AG08395 (cell line): ENCODE measurements around the gene AACS.
"Not testable (repeated sequence)": the region's sequence is repeated elsewhere in the genome, so short reads cannot be mapped to it uniquely, and the experiment has no call there.

ENCODE experiments used
- DNase-seq: peaks from one replicate; pipeline ENCODE4 v3.0.0; 2012; ENCODE audit warnings: mixed read lengths, low spot score

The AACS gene, protein sequence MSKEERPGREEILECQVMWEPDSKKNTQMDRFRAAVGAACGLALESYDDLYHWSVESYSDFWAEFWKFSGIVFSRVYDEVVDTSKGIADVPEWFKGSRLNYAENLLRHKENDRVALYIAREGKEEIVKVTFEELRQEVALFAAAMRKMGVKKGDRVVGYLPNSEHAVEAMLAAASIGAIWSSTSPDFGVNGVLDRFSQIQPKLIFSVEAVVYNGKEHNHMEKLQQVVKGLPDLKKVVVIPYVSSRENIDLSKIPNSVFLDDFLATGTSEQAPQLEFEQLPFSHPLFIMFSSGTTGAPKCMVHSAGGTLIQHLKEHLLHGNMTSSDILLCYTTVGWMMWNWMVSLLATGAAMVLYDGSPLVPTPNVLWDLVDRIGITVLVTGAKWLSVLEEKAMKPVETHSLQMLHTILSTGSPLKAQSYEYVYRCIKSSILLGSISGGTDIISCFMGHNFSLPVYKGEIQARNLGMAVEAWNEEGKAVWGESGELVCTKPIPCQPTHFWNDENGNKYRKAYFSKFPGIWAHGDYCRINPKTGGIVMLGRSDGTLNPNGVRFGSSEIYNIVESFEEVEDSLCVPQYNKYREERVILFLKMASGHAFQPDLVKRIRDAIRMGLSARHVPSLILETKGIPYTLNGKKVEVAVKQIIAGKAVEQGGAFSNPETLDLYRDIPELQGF

DNA sequence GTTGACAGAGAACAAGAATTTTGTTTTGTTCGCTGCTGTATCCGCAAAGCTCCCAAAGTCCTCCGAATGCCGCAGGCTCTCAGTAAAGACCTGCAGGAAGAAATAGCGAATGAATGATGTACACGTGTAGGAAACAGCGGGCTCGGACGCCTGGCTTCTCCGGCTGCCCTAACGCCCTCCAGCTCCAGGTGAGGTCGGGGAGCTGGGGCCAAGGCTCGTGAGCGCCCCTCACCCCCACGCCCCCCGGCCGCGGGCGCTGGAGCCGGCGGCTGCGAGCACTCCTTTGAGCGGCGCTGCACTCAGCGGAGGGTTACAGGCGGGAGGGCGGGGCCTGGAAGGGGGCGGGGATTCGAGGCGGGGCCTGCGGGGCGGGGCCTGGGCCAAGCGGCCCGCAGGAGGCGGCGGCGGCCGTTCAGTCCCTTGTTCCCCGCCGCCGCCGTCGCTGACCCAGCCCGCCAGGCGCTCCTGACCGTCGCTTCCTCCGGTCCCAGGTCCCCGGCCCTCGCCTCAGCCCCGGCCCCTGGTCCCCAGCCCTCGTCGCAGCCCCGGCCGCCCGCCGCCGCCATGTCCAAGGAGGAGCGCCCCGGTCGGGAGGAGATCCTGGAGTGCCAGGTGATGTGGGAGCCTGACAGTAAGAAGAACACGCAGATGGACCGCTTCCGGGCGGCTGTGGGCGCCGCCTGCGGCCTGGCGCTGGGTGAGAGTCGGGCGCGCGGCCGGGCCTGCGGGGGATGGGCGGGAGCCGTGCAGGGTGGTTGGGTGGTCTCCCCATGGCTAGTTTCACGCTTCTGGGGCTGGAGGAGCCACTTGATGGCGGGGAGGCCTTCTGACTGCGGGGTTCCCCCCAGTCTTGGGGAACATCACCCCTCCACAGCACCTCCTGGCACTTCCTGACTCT lies at the start of gene AACS:
TSS of gene AACS (plus strand) at position 415 of the 898 bp plus-strand sequence. CDS start at position 565, 150 bp downstream.
- peak; percentile 95 for DNase-seq

DNA sequence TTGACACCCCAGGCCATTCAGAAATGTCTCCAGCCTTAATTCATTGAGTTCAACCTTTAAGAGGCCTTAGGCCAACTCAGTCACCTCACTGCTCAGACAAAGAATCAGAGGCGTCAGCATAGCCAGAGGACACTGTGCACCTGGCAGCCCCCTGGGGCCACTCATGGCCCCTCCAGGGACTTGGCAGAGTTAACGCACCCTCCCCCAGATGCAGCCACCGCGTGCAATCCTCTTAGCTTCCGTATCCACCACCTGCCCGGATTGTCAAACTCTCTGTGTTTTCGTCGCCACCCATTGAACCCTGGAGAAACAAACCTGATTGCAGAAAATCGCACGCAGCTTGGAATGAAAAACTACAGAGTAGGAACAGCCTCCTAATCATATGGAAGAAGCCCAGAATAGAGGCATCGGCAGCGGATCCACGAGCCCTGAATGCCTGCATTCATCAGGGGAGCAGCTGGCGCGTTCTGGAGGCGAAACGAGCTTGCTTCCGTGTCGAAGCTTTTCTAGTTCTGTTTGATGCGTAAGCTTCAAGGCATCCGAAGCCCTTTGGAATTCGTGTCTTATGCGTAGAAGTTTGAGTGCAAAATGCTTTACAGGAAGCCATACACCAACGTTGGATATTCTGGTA lies 49.4 kb upstream of the AACS start:
- DNase-seq = no peak

DNA sequence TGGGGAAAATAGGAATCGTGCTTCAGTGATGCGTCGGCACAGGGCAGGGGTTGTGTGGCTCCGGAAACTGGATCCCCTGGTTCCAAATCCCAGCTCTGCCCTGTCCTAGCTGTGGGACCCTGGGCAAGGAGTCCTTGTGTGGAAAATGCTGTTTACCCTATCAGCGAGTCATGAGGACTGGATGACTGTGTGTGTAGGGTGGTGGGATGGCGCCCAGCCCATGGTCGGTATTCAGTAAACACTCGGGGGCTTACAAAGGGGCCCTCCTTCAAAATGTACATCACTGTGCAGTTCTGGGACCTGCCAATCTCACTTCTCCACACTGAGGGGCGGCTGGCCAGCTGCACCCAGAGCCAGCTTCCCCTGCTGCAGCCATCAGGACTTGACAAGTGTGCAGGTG lies 47.4 kb upstream of the AACS start:
- DNase-seq = no peak

DNA sequence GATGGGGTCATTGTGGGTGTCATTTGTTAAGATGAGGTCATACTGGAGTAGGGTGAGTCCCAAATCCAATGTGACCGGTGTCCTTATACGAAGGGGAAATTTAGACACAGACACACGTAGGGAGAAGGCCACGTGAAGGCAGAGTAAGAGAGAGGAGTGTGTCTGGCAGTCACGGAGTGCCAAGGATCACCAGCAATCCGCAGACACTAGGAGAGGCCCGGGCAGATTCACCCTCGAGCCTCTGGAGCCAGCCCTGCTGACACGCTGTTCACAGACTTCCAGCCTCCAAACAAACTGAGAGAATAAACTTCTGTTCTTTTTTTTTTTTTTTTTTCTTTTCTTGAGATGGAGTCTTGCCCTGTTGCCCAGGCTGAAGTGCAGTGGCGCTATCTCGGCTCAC lies 46.9 kb upstream of the AACS start:
- no peak for DNase-seq

DNA sequence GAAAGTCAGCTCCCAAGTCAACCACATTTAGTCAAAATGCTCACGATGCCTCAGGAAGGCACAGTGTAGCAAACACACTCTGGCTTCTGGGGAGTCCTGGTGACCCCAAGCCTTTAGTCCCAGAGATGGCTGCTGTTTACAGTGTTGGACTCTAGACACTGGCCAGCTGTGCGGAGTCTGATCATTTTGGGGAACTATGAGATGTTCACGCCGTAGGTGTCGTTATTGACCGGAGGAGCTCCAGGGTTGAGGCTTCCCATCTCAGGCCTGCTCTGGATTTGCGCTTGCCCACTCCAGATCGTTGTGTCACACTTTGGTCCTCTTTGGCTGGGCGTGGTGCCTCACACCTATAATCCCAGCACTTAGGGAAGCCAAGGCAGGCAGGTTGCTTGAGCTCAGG lies 44.1 kb upstream of the AACS start:
- DNase-seq = no peak

DNA sequence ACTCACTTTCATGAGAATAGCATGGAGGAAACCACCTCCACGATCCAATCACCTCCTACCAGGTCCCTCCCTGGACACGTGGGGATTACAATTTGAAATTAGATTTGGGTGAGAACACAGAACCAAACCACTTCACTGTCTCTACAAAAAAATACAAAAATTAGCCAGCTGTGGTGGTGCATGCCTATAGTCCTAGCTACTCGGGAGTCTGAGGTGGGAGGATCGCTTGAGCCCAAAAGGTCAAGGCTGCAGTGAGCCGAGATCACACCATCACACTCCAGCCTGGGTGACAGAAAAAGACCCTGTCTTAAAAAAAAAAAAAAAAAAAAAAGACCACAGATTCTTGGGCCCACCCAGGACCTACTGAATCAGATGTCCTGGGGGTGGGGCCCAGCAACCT lies 43.5 kb upstream of the AACS start:
- no peak for DNase-seq

DNA sequence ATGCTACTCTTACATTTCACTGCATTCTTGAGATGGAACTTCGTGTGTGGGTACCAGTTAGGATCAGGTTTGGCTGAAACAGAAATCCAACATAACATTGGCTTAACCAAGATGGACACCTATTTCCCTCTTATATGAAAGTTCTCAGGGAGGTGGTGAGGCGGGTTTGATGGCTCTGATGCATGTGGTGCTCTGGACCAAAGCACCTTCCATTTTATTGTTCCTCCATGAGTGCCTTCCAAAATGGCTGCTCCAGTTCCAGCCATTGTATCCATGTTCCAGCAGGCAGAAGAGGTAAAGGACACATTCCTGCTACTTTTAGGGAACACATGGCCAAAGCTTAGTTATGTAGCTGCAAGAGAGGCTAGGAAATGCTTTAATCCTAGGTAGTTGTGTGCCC lies 42.2 kb upstream of the AACS start:
- no peak for DNase-seq

DNA sequence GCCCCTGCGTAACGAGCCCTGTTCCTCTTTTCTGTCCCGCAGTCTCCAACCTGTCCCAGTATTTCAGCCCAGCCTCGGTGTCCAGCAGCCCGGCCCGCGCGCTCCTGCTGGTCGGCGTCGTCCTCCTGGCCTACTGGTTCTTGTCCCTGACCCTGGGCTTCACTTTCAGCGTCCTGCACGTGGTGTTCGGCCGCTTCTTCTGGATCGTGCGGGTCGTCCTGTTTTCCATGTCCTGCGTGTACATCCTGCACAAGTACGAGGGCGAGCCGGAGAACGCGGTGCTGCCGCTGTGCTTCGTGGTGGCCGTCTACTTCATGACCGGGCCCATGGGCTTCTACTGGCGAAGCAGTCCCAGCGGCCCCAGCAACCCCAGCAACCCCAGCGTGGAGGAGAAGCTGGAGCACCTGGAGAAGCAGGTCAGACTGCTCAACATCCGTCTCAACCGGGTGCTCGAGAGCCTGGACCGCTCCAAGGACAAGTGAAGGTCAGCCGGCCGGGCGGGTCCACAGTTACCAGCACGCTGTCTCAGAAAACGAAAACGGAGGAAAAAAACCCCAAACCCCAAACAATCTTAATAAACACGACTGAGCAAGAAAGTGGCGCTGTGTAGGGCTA lies 40.2 kb upstream of the AACS start:
- DNase-seq = no peak

DNA sequence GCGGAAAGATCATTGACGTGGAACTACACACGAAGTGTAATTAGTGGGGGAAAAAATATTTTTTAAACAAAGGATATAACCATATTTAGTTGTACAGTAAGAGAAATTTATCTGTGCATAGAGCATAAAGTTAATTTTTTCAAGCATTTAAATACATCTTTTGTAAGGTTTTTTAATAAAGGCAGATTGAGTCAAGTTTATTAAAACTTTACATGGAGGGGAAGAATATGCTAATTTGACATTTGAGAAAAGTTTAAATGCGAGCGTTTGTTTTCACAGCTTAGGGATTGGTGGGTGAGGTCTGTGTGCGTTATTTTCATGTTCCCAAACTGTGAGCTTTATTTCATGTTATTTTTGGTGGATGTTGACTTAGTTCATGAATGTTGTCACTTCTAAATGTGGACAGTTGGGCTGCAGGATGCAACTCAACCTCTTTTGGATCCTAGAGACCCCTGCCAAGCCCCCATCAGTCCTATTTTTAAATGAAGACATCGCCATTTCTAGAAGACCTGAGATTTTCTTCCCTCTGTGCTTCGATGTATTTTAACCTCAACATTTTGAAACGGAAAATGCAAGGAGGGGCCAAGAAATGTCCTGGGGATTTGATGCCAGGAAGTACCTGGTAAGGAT lies 39.5 kb upstream of the AACS start:
- DNase-seq = no peak

DNA sequence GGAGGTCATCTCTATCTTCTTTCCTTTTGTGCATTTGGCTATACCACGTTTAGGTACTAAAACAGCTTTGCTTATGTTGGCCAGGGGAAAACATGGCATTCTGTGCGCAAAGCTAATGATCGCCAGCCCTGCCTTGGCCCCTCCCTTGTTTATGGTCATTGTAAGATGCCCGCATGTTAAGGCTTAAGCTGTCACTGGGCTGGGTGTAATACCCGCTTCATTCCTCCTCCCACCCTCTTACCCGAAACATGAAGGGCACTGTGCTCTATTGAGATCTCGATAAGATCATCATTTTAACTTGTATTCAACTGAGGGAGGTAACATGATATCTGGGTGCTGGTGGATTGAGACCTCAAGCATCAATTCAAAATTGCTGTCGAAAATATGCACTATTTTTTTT lies 37.1 kb upstream of the AACS start:
- no peak for DNase-seq

DNA sequence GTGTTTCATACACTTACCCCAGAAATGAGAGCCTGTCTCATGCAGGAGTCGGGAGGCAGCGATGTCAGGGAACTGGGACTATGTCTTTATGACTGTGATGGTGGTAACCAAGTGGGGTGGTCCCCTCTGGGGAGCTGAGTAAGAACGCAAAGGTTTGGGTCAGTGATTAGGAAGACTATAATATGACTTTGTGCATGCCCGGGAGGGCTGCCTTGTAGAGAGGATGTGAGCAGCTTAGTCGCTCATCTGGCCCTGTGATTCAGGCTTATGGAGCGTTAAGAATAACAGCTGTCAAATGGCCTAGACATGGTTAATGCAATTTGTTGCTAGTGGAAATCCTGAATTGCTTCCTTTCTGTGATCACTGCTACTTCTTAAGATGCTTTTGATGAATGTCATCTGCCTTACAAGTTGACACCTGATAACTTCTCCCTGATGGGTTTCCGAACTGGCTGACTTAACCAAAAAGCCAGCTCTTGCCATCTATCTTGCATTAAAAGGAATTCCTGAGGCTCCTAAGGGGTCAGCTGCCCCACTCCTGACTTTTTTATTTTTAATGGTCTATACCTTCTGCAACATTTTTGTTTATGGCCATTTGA lies 35.4 kb upstream of the AACS start:
- no peak for DNase-seq

DNA sequence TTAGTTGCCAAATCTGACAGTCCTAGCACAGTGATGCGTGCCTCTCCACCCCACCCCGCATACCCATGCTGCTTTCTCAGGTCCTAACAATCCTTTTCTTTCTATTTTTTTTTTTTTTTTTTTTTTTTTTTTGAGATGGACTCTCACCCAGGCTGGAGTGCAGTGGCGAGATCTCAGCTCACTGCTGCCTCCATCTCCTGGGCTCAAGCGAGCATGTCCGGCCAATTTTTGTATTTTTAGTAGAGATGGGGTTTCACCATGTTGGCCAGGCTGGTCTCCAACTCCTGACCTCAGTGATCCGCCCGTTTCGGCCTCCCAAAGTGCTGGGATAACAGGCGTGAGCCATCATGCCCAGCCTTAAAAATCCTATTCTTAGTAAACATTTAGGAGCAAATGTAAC lies 33.8 kb upstream of the AACS start:
- DNase-seq = not testable (repeated sequence)

DNA sequence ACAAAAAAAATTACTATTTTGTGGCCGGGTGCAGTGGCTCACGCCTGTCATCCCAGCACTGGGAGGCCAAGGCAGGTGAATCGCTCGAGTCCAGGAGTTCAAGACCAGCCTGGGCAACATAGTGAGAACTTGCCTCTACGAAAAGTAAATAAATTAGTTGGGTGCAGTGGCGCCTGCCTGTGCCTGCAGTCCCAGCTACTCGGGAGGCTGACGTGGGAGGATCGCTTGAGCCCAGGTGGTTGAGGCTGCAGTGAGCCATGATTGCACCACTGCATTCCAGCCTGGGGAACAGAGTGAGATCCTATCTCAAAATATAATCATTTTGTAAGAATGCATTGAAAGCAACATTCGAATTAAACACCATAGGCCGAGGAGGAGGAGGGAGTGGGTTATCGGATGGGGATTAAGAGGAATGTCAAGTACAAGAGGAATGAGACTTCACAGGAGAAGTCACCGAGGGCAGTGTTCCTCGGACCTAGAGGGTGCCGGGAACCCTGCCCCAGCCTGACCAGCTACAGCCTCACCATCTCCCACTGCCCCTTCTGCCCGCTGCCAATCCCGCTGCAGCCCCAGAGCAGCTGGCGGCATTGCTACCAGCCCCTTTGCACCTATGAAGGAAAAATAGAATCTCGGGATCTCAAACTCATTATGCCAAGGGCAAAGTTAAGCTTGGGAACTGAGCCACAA lies 32.6 kb upstream of the AACS start:
- no peak for DNase-seq

DNA sequence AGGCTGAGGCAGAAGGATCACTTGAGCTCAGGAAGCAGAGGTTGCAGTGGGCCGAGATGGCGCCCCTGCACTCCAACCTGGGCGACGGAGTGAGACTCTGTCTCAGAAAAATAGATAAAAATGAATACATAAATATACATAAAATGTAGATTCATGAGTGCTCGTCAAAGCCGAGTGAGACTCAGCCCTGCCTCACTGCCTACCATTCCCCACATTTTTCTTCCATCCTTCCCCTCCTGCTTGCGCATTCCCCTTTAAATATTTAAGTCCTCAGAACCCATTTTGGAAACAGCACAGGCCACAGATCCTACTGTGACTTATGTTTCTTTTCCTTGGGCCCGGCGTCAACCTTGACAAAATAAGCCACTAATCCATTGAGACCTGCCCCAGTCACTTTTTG lies 31.9 kb upstream of the AACS start:
- DNase-seq = no peak

DNA sequence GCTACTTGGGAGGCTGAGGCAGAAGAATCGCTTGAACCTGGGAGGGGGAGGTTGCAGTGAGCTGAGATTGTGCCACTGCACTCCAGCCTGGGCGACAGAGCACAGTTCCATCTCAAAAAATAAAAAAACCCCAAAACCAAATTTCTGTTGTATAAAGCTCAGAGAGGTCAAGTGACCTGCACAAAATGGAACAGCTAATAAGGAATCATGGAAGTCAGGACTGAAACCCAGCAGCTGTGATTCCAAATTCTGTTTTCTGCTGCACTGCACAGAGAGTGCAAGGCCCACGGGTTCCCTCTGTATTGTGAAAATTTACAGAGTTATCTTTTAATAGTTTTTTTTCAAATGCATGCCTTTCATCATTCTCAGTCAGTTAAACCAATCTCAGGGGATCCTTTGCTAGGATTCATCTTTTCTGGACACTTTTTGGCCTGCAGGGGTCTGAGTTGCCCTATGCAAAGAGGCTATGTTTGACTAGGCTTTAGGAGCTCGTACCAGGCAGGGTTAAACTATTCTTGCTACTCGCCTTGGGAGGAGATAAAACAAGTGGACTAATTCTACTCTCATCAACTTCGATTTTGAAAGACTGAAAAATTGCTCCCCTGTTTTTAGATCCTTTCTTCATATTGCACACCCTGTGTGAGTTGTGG lies 26.1 kb upstream of the AACS start:
- no peak for DNase-seq

DNA sequence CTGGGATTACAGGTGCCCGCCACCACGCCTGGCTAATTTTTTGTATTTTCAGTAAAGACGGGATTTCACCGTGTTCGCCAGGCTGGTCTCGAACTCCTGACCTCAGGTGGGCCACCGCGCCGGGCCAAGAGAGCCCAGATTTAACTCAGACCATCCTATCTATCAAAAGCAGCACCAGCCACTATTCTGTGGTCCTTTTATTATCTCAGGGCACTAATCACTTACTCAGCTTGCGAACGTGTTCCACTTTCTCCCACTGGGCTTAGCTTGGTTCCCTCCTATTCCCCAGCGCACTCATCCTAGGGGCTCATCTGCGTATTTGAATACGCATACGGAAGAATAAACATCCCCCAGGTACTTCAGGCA lies 16.2 kb upstream of the AACS start:
- DNase-seq = no peak

DNA sequence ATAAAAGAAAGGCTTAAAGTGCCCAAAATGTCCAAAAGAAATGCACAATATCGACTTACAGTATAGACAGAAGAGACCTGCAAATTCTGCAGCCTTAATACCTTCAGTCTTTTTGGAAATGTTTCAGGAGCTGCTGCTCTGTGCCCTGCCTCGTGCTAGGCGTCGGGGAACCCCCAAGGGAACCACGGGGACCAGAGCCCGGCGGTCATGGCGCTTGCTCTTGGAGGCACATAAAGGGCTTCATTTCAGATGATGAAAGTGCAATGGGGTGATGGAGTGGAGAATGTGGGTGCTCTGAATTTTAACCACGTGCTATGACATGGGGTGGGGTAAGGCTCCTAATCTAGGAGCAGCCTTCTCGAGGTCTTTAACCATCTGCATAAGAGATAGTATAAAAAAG lies 14.8 kb upstream of the AACS start:
- DNase-seq = no peak

DNA sequence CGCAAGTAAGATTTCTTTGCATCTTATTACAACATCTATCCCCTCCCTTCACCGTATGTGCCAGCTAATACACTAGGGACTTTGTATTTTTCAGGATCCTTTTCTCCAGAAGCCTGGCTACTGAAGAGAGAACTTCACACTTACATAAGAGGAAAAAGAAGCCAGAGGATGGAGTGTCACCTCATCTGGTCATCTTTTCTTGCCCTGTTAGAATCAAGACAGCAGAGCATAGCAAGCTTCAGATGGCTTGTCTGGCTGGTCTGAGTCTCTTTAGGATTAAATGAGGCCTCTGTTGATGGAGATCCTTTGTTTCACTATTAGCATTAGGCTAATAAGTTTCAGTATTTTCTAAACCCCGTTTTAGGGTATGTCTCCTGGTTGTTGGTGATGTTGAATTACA lies 14.4 kb upstream of the AACS start:
- no peak for DNase-seq

DNA sequence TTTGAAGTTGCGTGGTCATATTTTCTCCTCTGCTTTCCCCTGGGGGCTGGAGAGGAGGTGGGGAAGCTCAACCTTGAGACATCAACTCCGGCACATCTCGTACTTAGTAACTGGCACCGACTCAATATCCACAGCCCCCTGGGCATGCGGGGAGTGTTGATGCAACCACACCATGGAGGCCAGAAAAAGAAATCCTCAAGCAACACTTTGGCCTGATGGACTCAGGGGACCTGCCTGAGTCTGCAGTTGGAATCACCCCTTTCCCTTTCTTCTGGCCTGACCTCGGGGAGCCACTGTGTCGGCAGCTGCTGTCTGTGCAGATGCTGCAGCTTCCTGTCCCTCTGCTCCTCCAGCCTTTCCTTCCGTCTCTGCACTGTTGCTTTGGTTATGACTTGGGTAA lies 11.4 kb upstream of the AACS start:
- no peak for DNase-seq

DNA sequence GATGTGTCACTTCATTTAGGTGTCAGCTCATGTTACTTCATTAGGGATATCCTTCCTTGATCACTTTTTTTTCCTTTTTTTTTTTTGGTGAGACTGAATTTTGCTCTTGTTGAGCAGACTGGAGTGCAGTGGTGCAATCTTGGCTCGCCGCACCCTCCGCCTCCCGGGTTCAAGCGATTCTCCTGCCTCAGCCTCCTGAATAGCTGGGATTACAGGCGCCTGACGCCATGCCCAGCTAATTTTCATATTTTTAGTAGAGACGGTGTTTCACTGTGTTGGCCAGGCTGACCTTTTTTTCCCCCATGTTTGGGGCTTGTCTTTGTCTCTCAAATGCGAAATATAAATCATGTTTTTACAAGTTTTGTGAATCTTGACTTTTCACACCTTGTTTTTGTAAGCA lies 9.6 kb upstream of the AACS start:
- no peak for DNase-seq
